OCI-LY1 (cell line): ENCODE data around the gene COLGALT1.

Source experiments
- EZH2 ChIP-seq: fragments of 200-600 bp; sonication (generic), shearing (Covaris generic); IDR thresholded peaks from 2 replicates; pipeline ENCODE4 v1.8.0; 2017; ENCODE audit warnings: borderline replicate concordance, mixed run types, mild to moderate bottlenecking, antibody characterized with exemption, low read length, moderate library complexity, mixed read lengths
- TF ChIP-seq, protein P1 (sequence below): fragments of 200-600 bp; sonication (generic), shearing (Covaris generic); IDR thresholded peaks from 2 replicates; pipeline ENCODE4 v1.5.1; 2017; ENCODE audit warnings: mild to moderate bottlenecking, antibody characterized with exemption, low read length, moderate library complexity, mixed read lengths

DNA sequence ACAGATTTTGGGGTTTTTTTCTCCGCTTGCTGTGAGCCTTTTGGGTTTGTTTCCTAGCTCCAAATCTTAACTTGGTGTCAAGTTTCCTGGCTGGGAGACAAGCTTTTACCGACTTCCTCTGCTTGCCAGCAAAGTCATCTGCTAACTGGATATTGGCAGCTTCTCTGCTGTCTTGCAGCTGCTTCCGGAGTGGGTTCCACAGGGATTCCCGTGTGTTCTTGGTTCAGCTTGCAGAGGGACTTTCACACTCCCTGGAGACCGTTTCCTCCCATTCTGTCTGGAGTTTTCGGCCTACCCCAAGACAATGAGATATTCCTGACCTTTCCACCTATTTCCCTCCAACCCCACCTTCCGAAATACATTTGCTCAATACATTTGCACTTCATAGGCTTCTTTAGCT, 2.2 kb upstream of the COLGALT1 start:
- TF ChIP-seq, protein P1, sequence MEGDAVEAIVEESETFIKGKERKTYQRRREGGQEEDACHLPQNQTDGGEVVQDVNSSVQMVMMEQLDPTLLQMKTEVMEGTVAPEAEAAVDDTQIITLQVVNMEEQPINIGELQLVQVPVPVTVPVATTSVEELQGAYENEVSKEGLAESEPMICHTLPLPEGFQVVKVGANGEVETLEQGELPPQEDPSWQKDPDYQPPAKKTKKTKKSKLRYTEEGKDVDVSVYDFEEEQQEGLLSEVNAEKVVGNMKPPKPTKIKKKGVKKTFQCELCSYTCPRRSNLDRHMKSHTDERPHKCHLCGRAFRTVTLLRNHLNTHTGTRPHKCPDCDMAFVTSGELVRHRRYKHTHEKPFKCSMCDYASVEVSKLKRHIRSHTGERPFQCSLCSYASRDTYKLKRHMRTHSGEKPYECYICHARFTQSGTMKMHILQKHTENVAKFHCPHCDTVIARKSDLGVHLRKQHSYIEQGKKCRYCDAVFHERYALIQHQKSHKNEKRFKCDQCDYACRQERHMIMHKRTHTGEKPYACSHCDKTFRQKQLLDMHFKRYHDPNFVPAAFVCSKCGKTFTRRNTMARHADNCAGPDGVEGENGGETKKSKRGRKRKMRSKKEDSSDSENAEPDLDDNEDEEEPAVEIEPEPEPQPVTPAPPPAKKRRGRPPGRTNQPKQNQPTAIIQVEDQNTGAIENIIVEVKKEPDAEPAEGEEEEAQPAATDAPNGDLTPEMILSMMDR, result no peak
- TF ChIP-seq EZH2, result no peak
